Measurements from ENCODE around the gene ZNF341. TPM values are rescaled to one million over a fixed set of nuclear protein-coding genes. Genes with fewer than 3 reads are reported as not detected.

Gene ZNF341
- total and polyA plus RNA-seq, 2 experiments from 2014 or later, result 4.3 to 6.1 TPM

DNA sequence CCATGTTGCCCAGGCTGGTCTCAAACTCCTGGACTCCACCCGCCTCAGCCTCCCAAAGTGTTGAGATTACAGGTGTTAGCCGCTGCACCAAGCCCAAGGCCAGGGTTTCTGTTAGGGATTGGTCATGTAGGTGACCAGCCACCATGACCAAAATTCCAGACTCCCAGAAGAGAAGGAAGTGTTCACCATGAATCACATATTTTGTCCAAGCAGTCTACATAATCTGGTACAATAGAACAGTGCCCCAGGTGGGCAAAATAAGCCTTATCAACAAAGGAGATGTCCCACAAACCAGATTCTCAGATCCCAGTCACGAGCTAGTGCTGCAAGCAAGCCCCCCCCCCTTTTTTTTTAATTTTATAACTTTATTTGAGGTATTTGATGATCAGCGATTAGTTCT is 20.0 kb downstream of the ZNF341 start (continued):
- TF ChIP-seq EZH2phosphoT487 (IDR thresholded peaks at IDR 0.05; ENCODE audit: unreplicated experiment) (no peak), ZNF331 (CRISPR knock-in tag; IDR thresholded peaks at IDR 0.05; ENCODE audit: low read depth) (no peak), ZNF114 (CRISPR knock-in tag; IDR thresholded peaks at IDR 0.05) (no peak), POLR2AphosphoS5 (IDR thresholded peaks at IDR 0.05; ENCODE audit: low read depth) (no peak), JUNB (IDR thresholded peaks at IDR 0.05; ENCODE audit: unreplicated experiment) (no peak), STAT1 (IDR thresholded peaks at IDR 0.05; ENCODE audit: unreplicated experiment) (no peak)
- TF ChIP-seq, protein P1, sequence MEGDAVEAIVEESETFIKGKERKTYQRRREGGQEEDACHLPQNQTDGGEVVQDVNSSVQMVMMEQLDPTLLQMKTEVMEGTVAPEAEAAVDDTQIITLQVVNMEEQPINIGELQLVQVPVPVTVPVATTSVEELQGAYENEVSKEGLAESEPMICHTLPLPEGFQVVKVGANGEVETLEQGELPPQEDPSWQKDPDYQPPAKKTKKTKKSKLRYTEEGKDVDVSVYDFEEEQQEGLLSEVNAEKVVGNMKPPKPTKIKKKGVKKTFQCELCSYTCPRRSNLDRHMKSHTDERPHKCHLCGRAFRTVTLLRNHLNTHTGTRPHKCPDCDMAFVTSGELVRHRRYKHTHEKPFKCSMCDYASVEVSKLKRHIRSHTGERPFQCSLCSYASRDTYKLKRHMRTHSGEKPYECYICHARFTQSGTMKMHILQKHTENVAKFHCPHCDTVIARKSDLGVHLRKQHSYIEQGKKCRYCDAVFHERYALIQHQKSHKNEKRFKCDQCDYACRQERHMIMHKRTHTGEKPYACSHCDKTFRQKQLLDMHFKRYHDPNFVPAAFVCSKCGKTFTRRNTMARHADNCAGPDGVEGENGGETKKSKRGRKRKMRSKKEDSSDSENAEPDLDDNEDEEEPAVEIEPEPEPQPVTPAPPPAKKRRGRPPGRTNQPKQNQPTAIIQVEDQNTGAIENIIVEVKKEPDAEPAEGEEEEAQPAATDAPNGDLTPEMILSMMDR (conservative IDR thresholded peaks at IDR 0.05; ENCODE audit: low read depth in 2 of 2), result no peak

DNA sequence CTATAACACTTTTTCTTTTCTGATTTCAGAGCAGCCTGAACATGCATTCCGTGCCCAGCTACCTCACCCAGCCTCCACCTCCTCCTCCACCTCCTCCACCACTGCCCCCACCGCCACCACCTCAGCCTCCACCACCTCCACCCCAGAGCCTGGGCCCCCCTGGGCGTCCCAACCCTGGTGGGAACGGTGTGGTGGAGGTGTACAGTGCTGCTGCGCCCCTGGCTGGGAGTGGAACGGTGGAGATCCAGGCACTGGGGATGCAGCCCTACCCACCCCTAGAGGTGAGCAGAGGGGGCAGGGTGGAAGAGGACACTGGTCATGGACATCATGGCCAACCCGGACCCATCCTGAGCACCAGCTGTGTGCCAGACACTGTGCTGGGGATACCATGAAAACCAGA is 21.3 kb downstream of the ZNF341 start:
- peaks cover 6% of the 10 kb centered on the region; the same call in 2 of the 3 replicates for H3K4me1 Mint-ChIP-seq
- H2AFZ ChIP-seq, result no peak overlapping the region
- no peaks in the 10 kb centered on the region for H3K4me1 ChIP-seq (ENCODE audit: insufficient read depth)
- DNase-seq (ENCODE audit: low spot score), result no peak
- no peaks in the 10 kb centered on the region for H3K79me2 ChIP-seq (replicated peaks; ENCODE audit: insufficient read depth)
- no peaks in the 10 kb centered on the region for H3K27me3 ChIP-seq (ENCODE audit: insufficient read depth)
- H3K27ac ChIP-seq (ENCODE audit: low read depth), result no peak overlapping the region
- H4K20me1 ChIP-seq (replicated peaks; ENCODE audit: insufficient read depth), result no peaks in the 10 kb centered on the region
- H3K36me3 ChIP-seq (ENCODE audit: insufficient read depth), result peaks cover 3% of the 10 kb centered on the region; the same call in 1 of the 2 replicates
- ATAC-seq, result no peak
- no peaks in the 10 kb centered on the region for H3K9me3 Mint-ChIP-seq
- H3K4me2 ChIP-seq, result no peak overlapping the region
- H3F3A ChIP-seq (replicated peaks; ENCODE audit: low read depth), result no peaks in the 10 kb centered on the region
- peaks cover 6% of the 10 kb centered on the region for H3K27me3 Mint-ChIP-seq (ENCODE audit: insufficient read depth, low read depth, poor library complexity)
- no peak overlapping the region for H3K4me3 Mint-ChIP-seq
- H3K27ac Mint-ChIP-seq, result no peak overlapping the region
- no peaks in the 10 kb centered on the region for H3K9me2 ChIP-seq (ENCODE audit: insufficient read depth)
- peaks cover 25% of the 10 kb centered on the region for H3K36me3 Mint-ChIP-seq (ENCODE audit: low read depth)
- no peak overlapping the region for H3K4me3 ChIP-seq
- TF ChIP-seq ZNF331 (CRISPR knock-in tag; IDR thresholded peaks at IDR 0.05; ENCODE audit: low read depth) (no peak), STAT1 (IDR thresholded peaks at IDR 0.05; ENCODE audit: unreplicated experiment) (no peak), CREB1 (CRISPR knock-in tag; IDR thresholded peaks at IDR 0.05; ENCODE audit: low read depth) (no peak), ZNF114 (CRISPR knock-in tag; IDR thresholded peaks at IDR 0.05) (no peak), JUNB (IDR thresholded peaks at IDR 0.05; ENCODE audit: unreplicated experiment) (no peak), EZH2 (IDR thresholded peaks at IDR 0.05; ENCODE audit: low read depth, unreplicated experiment) (no peak), NANOG (IDR thresholded peaks at IDR 0.05; ENCODE audit: borderline replicate concordance) (no peak), POLR2AphosphoS5 (IDR thresholded peaks at IDR 0.05; ENCODE audit: low read depth) (no peak)
- TF ChIP-seq, protein P1 (conservative IDR thresholded peaks at IDR 0.05; ENCODE audit: low read depth in 2 of 2), result no peak
- TF ChIP-seq, protein P2, sequence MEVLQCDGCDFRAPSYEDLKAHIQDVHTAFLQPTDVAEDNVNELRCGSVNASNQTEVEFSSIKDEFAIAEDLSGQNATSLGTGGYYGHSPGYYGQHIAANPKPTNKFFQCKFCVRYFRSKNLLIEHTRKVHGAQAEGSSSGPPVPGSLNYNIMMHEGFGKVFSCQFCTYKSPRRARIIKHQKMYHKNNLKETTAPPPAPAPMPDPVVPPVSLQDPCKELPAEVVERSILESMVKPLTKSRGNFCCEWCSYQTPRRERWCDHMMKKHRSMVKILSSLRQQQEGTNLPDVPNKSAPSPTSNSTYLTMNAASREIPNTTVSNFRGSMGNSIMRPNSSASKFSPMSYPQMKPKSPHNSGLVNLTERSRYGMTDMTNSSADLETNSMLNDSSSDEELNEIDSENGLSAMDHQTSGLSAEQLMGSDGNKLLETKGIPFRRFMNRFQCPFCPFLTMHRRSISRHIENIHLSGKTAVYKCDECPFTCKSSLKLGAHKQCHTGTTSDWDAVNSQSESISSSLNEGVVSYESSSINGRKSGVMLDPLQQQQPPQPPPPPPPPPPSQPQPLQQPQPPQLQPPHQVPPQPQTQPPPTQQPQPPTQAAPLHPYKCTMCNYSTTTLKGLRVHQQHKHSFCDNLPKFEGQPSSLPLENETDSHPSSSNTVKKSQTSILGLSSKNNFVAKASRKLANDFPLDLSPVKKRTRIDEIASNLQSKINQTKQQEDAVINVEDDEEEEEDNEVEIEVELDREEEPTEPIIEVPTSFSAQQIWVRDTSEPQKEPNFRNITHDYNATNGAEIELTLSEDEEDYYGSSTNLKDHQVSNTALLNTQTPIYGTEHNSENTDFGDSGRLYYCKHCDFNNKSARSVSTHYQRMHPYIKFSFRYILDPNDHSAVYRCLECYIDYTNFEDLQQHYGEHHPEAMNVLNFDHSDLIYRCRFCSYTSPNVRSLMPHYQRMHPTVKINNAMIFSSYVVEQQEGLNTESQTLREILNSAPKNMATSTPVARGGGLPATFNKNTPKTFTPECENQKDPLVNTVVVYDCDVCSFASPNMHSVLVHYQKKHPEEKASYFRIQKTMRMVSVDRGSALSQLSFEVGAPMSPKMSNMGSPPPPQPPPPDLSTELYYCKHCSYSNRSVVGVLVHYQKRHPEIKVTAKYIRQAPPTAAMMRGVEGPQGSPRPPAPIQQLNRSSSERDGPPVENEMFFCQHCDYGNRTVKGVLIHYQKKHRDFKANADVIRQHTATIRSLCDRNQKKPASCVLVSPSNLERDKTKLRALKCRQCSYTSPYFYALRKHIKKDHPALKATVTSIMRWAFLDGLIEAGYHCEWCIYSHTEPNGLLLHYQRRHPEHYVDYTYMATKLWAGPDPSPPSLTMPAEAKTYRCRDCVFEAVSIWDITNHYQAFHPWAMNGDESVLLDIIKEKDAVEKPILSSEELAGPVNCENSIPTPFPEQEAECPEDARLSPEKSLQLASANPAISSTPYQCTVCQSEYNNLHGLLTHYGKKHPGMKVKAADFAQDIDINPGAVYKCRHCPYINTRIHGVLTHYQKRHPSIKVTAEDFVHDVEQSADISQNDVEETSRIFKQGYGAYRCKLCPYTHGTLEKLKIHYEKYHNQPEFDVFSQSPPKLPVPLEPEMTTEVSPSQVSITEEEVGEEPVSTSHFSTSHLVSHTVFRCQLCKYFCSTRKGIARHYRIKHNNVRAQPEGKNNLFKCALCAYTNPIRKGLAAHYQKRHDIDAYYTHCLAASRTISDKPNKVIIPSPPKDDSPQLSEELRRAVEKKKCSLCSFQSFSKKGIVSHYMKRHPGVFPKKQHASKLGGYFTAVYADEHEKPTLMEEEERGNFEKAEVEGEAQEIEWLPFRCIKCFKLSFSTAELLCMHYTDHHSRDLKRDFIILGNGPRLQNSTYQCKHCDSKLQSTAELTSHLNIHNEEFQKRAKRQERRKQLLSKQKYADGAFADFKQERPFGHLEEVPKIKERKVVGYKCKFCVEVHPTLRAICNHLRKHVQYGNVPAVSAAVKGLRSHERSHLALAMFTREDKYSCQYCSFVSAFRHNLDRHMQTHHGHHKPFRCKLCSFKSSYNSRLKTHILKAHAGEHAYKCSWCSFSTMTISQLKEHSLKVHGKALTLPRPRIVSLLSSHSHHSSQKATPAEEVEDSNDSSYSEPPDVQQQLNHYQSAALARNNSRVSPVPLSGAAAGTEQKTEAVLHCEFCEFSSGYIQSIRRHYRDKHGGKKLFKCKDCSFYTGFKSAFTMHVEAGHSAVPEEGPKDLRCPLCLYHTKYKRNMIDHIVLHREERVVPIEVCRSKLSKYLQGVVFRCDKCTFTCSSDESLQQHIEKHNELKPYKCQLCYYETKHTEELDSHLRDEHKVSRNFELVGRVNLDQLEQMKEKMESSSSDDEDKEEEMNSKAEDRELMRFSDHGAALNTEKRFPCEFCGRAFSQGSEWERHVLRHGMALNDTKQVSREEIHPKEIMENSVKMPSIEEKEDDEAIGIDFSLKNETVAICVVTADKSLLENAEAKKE (CRISPR knock-in tag; IDR thresholded peaks at IDR 0.05), result no peak

Measured in GM23338 (cell line).